GM12892 (cell line): ENCODE measurements around the gene RPS16.

Experiments used
- DNase-seq: peaks from one replicate; pipeline ENCODE4 v3.0.0; 2011; ENCODE audit not compliant: insufficient read length
- FAIRE-seq: peaks from 2 replicates; lab custom pipeline; 2011; peaks lifted over from hg19 to GRCh38; lab: Jason Lieb, UNC
- POLR2A ChIP-seq: IDR thresholded peaks from 2 replicates; pipeline ENCODE4 v1.6.1; 2011; ENCODE audit warnings: low read depth, low read length, control low read depth
- POLR2AphosphoS5 ChIP-seq: IDR thresholded peaks from 2 replicates; pipeline ENCODE4 v1.6.1; 2011; ENCODE audit warnings: low read depth, low read length, control low read depth
- TAF1 ChIP-seq: IDR thresholded peaks from 2 replicates; pipeline ENCODE4 v1.6.1; 2011; ENCODE audit warnings: low read depth, mild to moderate bottlenecking, control low read depth, low read length, borderline replicate concordance

RPS16 gene

GRCh38 chr19:39384839-39385568 is 50.7 kb downstream of the RPS16 start:
- FAIRE-seq: no peak
- DNase-seq: no peak
- TF ChIP-seq POLR2A: peak; percentile 41; the same call in 1 of the 2 replicates
- no peak for TF ChIP-seq TAF1
- no peak for TF ChIP-seq POLR2AphosphoS5
